Neural crest cell (in vitro differentiated cells): ENCODE measurements around the gene CTDSPL. TPM values are rescaled to one million over a fixed set of nuclear protein-coding genes. Genes with fewer than 3 reads are reported as not detected.
A peak's percentile ranks its signal among the peaks of the same experiment; 100 is the strongest.

ENCODE experiments used
- DNase-seq: peaks from one replicate; pipeline ENCODE4 v3.0.0; 2021; ENCODE audit warnings: low read depth, mixed read lengths, low spot score
- H3K27ac Mint-ChIP-seq: one replicate; pipeline ENCODE4 v1.8.0; 2021; ENCODE audit warnings: mild to moderate bottlenecking, mixed read lengths; ENCODE audit not compliant: unreplicated experiment
- H3K27me3 Mint-ChIP-seq: 2 replicates; pipeline ENCODE4 v1.8.0; 2021; ENCODE audit warnings: low read depth, mild to moderate bottlenecking, mixed read lengths
- H3K36me3 Mint-ChIP-seq: 2 replicates; pipeline ENCODE4 v1.8.0; 2021; ENCODE audit warnings: low read depth, mild to moderate bottlenecking, mixed read lengths
- H3K4me1 Mint-ChIP-seq: 2 replicates; pipeline ENCODE4 v1.8.0; 2021; ENCODE audit warnings: mixed read lengths
- H3K4me3 Mint-ChIP-seq: one replicate; pipeline ENCODE4 v1.8.0; 2021; ENCODE audit warnings: mild to moderate bottlenecking, mixed read lengths
- H3K9me3 Mint-ChIP-seq: 2 replicates; pipeline ENCODE4 v1.8.0; 2021; ENCODE audit warnings: mixed read lengths
- CTCF ChIP-seq: fragments of 200-600 bp; sonication (generic); conservative IDR thresholded peaks from 2 replicates; pipeline ENCODE4 v1.5.0; 2021; ENCODE audit warnings: antibody characterized with exemption, mild to moderate bottlenecking
- total RNA-seq: library from RNA; stranded (reverse); gene quantifications from 2 replicates; pipeline ENCODE4 v1.2.1, GENCODE V29; 2021

Gene CTDSPL
- total RNA-seq, 1 donor from 2014 or later, result 42.2 TPM

GRCh38 chr3:37922721-37923568 lies 61.3 kb downstream of the CTDSPL start:
- Mint-ChIP-seq H3K27me3 (no peaks in the 10 kb centered on the region), H3K27ac (peak overlapping the region; percentile 20), H3K4me1 (peaks cover 53% of the 10 kb centered on the region), H3K36me3 (peaks cover 7% of the 10 kb centered on the region), H3K4me3 (no peak overlapping the region), H3K9me3 (no peaks in the 10 kb centered on the region)
- TF ChIP-seq CTCF, result no peak
- no peak for DNase-seq

- H3K27ac Mint-ChIP-seq, result no peak overlapping the region
- peaks cover 46% of the 10 kb centered on the region for H3K4me1 Mint-ChIP-seq
- peaks cover 7% of the 10 kb centered on the region for H3K36me3 Mint-ChIP-seq
- H3K27me3 Mint-ChIP-seq, result no peaks in the 10 kb centered on the region
- H3K9me3 Mint-ChIP-seq, result no peaks in the 10 kb centered on the region
- no peak for TF ChIP-seq CTCF
- no peak for DNase-seq
- H3K4me3 Mint-ChIP-seq, result no peak overlapping the region
Observed at GRCh38 chr3:37923569-37924040, 61.9 kb downstream of the CTDSPL start.

GRCh38 chr3:37924453-37924852 lies 62.8 kb downstream of the CTDSPL start:
- H3K27me3 Mint-ChIP-seq, result no peaks in the 10 kb centered on the region

GRCh38 chr3:37925157-37925556 lies 63.5 kb downstream of the CTDSPL start:
- Mint-ChIP-seq H3K4me1 (peaks cover 32% of the 10 kb centered on the region), H3K4me3 (no peak overlapping the region), H3K9me3 (peaks cover 5% of the 10 kb centered on the region), H3K36me3 (peaks cover 16% of the 10 kb centered on the region), H3K27me3 (no peaks in the 10 kb centered on the region), H3K27ac (peak overlapping the region; percentile 81)
- no peak for DNase-seq
- TF ChIP-seq CTCF, result no peak

More at GRCh38 chr3:37924453-37924852, 62.8 kb downstream of the CTDSPL start:
- Mint-ChIP-seq H3K4me3 (no peak overlapping the region), H3K4me1 (peaks cover 39% of the 10 kb centered on the region), H3K36me3 (peaks cover 14% of the 10 kb centered on the region), H3K27ac (peak overlapping the region; percentile 81), H3K9me3 (peaks cover 4% of the 10 kb centered on the region)
- DNase-seq, result no peak
- no peak for TF ChIP-seq CTCF

GRCh38 chr3:37926611-37927010 lies 64.9 kb downstream of the CTDSPL start:
- no peak for TF ChIP-seq CTCF
- H3K36me3 Mint-ChIP-seq, result peaks cover 22% of the 10 kb centered on the region
- H3K4me1 Mint-ChIP-seq, result peaks cover 43% of the 10 kb centered on the region
- no peak overlapping the region for H3K27ac Mint-ChIP-seq
- peaks cover 10% of the 10 kb centered on the region for H3K9me3 Mint-ChIP-seq
- no peak overlapping the region for H3K4me3 Mint-ChIP-seq
- no peaks in the 10 kb centered on the region for H3K27me3 Mint-ChIP-seq
- no peak for DNase-seq
